HG03159 (cell line): Measurements from ENCODE around the gene CD81.
"Not testable (repeated sequence)": the region's sequence is repeated elsewhere in the genome, so short reads cannot be mapped to it uniquely, and the experiment has no call there.

ENCODE experiments used
- ATAC-seq: cut with Tn5 transposase; IDR thresholded peaks from one replicate; pipeline ENCODE4 v1.9.1; 2021; ENCODE audit warnings: mild to moderate bottlenecking, moderate library complexity; ENCODE audit not compliant: unreplicated experiment

The CD81 gene

GRCh38 chr11:2376751-2377451, at the start of gene CD81:
CD81 (plus strand) TSS chr11:2377310; CDS start chr11:2377550, 240 bp downstream.
- no peak for ATAC-seq

GRCh38 chr11:2328021-2328420, 49.1 kb upstream of the CD81 start:
- ATAC-seq: no peak

GRCh38 chr11:2328656-2329354, 48.3 kb upstream of the CD81 start:
- no peak for ATAC-seq

GRCh38 chr11:2329551-2329950, 47.6 kb upstream of the CD81 start:
- no peak for ATAC-seq

GRCh38 chr11:2330696-2331095, 46.4 kb upstream of the CD81 start:
- no peak for ATAC-seq

GRCh38 chr11:2331404-2331803, 45.7 kb upstream of the CD81 start:
- no peak for ATAC-seq

- ATAC-seq: not testable (repeated sequence)
These were observed 44.5 kb upstream of the CD81 start for GRCh38 chr11:2332569-2332968.

- ATAC-seq: not testable (repeated sequence)
These were observed 43.5 kb upstream of the CD81 start for GRCh38 chr11:2333486-2334205.

GRCh38 chr11:2335286-2335685, 41.8 kb upstream of the CD81 start:
- ATAC-seq: not testable (repeated sequence)

GRCh38 chr11:2338760-2339159, 38.4 kb upstream of the CD81 start:
- ATAC-seq: not testable (repeated sequence)

GRCh38 chr11:2342557-2342956, 34.6 kb upstream of the CD81 start:
- no peak for ATAC-seq

- no peak for ATAC-seq
These were observed 34.1 kb upstream of the CD81 start for GRCh38 chr11:2342981-2343380.

- ATAC-seq: no peak
These were observed 33.6 kb upstream of the CD81 start for GRCh38 chr11:2343502-2343901.

- no peak for ATAC-seq
These were observed 32.1 kb upstream of the CD81 start for GRCh38 chr11:2345050-2345449.

GRCh38 chr11:2346014-2346413, 31.1 kb upstream of the CD81 start:
- ATAC-seq: no peak

- no peak for ATAC-seq
These were observed 30.4 kb upstream of the CD81 start for GRCh38 chr11:2346586-2347307.

GRCh38 chr11:2347308-2347830, 29.7 kb upstream of the CD81 start:
- no peak for ATAC-seq

- ATAC-seq: no peak
These were observed 28.1 kb upstream of the CD81 start for GRCh38 chr11:2348986-2349385.

GRCh38 chr11:2351701-2352100, 25.4 kb upstream of the CD81 start:
- ATAC-seq: no peak

- ATAC-seq: no peak
These were observed 24.7 kb upstream of the CD81 start for GRCh38 chr11:2352420-2352819.
